Transverse colon (tissue), 4 donors: Measurements from ENCODE around the gene RBM8A.

ENCODE experiments used
- POLR2A ChIP-seq: fragments of 450-650 bp; IDR thresholded peaks from one replicate; pipeline ENCODE4 v1.6.1; 2016; ENCODE audit warnings: antibody characterized with exemption, mild to moderate bottlenecking, moderate library complexity
- POLR2AphosphoS5 ChIP-seq, 3 donors: sonication (generic); formaldehyde crosslinking; IDR thresholded peaks; one replicate each; pipeline ENCODE4 v1.6.1; 2016; ENCODE audit warnings: antibody characterized with exemption in 3 of 3
- TF ChIP-seq, protein P1 (sequence below), 5 experiments: fragments of 200-600 bp in 3 of 5; fragments of 450-650 bp in 2 of 5; sonication (generic) in 3 of 5; IDR thresholded peaks; 1 replicate in 2 of 5; 2 replicates in 3 of 5; pipeline ENCODE4 v1.5.1; 2016 to 2017; ENCODE audit warnings: antibody characterized with exemption in 5 of 5, inconsistent platforms in 3 of 5, mild to moderate bottlenecking in 2 of 5, moderate library complexity in 1 of 5

DNA sequence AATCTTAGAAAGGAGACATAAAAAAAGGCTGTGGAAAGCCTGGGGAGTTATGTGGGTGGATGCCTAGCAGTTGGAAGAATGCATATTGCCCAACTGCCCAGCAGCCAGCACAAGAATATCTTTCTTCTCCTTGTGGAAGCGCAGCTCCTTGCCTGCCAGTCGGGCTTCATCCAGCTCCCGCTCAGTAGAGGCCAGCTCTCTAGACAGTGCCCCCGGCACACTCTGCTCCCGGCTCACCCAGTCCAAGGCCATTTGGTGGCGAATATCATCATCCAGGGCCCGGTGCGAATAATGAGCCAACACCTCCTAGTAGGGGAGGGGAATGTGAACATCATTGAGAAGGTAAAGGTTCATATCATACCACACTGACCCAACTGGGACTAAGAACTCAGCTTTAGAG, 9.0 kb upstream of the RBM8A start:
- TF ChIP-seq POLR2AphosphoS5 (IDR thresholded peaks at IDR 0.05) (no peak), POLR2A (no peak)
- TF ChIP-seq, protein P1, sequence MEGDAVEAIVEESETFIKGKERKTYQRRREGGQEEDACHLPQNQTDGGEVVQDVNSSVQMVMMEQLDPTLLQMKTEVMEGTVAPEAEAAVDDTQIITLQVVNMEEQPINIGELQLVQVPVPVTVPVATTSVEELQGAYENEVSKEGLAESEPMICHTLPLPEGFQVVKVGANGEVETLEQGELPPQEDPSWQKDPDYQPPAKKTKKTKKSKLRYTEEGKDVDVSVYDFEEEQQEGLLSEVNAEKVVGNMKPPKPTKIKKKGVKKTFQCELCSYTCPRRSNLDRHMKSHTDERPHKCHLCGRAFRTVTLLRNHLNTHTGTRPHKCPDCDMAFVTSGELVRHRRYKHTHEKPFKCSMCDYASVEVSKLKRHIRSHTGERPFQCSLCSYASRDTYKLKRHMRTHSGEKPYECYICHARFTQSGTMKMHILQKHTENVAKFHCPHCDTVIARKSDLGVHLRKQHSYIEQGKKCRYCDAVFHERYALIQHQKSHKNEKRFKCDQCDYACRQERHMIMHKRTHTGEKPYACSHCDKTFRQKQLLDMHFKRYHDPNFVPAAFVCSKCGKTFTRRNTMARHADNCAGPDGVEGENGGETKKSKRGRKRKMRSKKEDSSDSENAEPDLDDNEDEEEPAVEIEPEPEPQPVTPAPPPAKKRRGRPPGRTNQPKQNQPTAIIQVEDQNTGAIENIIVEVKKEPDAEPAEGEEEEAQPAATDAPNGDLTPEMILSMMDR (IDR thresholded peaks at IDR 0.05): no peak
